Pancreas (tissue), 10 donors: ENCODE measurements around the gene GPD1. TPM values are rescaled to one million over a fixed set of nuclear protein-coding genes. Genes with fewer than 3 reads are reported as not detected.

Experiments
- ATAC-seq, 4 donors: fragments of 200-7000 bp; cut with Tn5 transposase; one replicate each; pipeline versions ENCODE4 v1.8.0 to v1.9.1; 2020; ENCODE audit warnings: mild to moderate bottlenecking in 4 of 4, moderate library complexity in 4 of 4
- DNase-seq, 6 donors: peaks; one replicate each; pipeline ENCODE4 v3.0.0-alpha.2; 2020
- FAIRE-seq: peaks from 2 replicates; lab custom pipeline; 2012; peaks lifted over from hg19 to GRCh38; lab: Jason Lieb, UNC
- H3K27ac ChIP-seq, 4 donors: fragments of 200-600 bp; sonication (generic); 1 replicate in 3 of 4; 2 replicates in 1 of 4; pipeline versions ENCODE4 v1.5.0 to v1.8.0; 2020
- H3K27me3 ChIP-seq, 4 donors: fragments of 200-600 bp; one replicate each; pipeline ENCODE4 v1.8.0; 2021
- H3K36me3 ChIP-seq, 3 donors: fragments of 200-600 bp; sonication (generic) in 1 of 3; one replicate each; pipeline versions ENCODE4 v1.5.0 to v1.8.0; 2020 to 2021
- H3K4me1 ChIP-seq, 3 donors: fragments of 200-600 bp; one replicate each; pipeline ENCODE4 v1.8.0; 2021
- H3K4me3 ChIP-seq, 4 donors: fragments of 200-600 bp; sonication (generic) in 2 of 4; one replicate each; pipeline versions ENCODE4 v1.5.0 to v1.8.0; 2020 to 2021
- H3K9me3 ChIP-seq, 4 donors: fragments of 200-600 bp; one replicate each; pipeline ENCODE4 v1.8.0; 2021
- CTCF ChIP-seq, 4 donors: fragments of 200-600 bp; sonication (generic) in 3 of 4; IDR thresholded peaks; one replicate each; pipeline versions ENCODE4 v1.5.0 to v1.8.0; 2021; ENCODE audit warnings: antibody characterized with exemption in 4 of 4
- intact Hi-C, 3 donors: fragments of 100-400 bp; cut with DNase I; formaldehyde crosslinking; loops; one replicate each; pipeline versions ENCODE4 v1.11.1 to v1.14.2; 2022
- polyA plus RNA-seq, 2 donors: library from polyadenylated mRNA; stranded (reverse); fragments of 200-250 nt; gene quantifications; one replicate each; pipeline ENCODE4 v1.2.3, GENCODE V29; 2013
- total RNA-seq, 6 donors: library from RNA; stranded (reverse); fragmentation: NEBNext Ultra II Directional in 4 of 6; extraction: Animal tissue kit (Norgen Biotek cat#: 25700) in 4 of 6; gene quantifications; one replicate each; pipeline versions ENCODE4 v1.2.1 to v1.2.4, GENCODE V29; 2021 to 2023
- donor health status: healthy with polysubstance abuse.
- donor health status: DM: no; HTN: no; CAD: no; lungs with moderate emphysema.
- donor health status: DM: no; HTN: no; CAD: no.
- donor health status: control.
- donor health status: control.
- donor health status: Bipolar disorder and iron deficiency.
- donor health status: DM: yes; HTN: yes; CAD: no.
- donor health status: DM: no; HTN: no; CAD: no.
- donor health status: DM: no; HTN: no; CAD: no.
- donor health status: DM: yes; HTN: yes; CAD: no.

The GPD1 gene
- total and polyA plus RNA-seq, 8 donors = 0.75 to 14.2 (median 3.6) TPM

- Histone ChIP-seq H3K27ac (no peak overlapping the region), H3K36me3 (no peaks in the 10 kb centered on the region), H3K9me3 (no peaks in the 10 kb centered on the region), H3K27me3 (no peaks in the 10 kb centered on the region), H3K4me3 (no peak overlapping the region), H3K4me1 (no peaks in the 10 kb centered on the region)
- intact Hi-C loops = no loop called here
- TF ChIP-seq CTCF (IDR thresholded peaks at IDR 0.05) = no peak
- DNase-seq (no peak), ATAC-seq (no peak), FAIRE-seq (no peak)
Observed at GRCh38 chr12:50160643-50161042, 56.8 kb downstream of the GPD1 start.

Other genes with a start within 250 kb of the GPD1 start
- 1 to 10 TPM in 1 of 6 donors, under 1 TPM in 5; 0.14 to 2.1 (median 0.27) TPM for gene FAIM2, start 200.1 kb upstream of the GPD1 start, total RNA-seq
- gene FAIM2, start 200.1 kb upstream of the GPD1 start, polyA plus RNA-seq = 1 to 10 TPM in 1 of 2 donors, under 1 TPM in 1; 0.84 to 1.5 TPM
- gene AQP2, start 153.3 kb upstream of the GPD1 start, total RNA-seq = under 1 TPM in 2 of 6 donors, not detected in 4; 0.06 to 0.12 TPM
- gene AQP2, start 153.3 kb upstream of the GPD1 start, polyA plus RNA-seq = under 1 TPM in 1 of 2 donors, not detected in 1; 0.31 TPM
- 1 to 10 TPM in 2 of 6 donors, under 1 TPM in 4; 0.41 to 2.6 (median 0.91) TPM for gene AQP5, start 142.1 kb upstream of the GPD1 start, total RNA-seq
- gene AQP5, start 142.1 kb upstream of the GPD1 start, polyA plus RNA-seq = 1 to 10 TPM; 2.5 to 2.8 TPM
- gene AQP6, start 131.1 kb upstream of the GPD1 start, total RNA-seq = under 1 TPM in 2 of 6 donors, not detected in 4; 0.06 to 0.09 TPM
- gene AQP6, start 131.1 kb upstream of the GPD1 start, polyA plus RNA-seq = under 1 TPM; 0.19 to 0.31 TPM
- 1 to 10 TPM; 1.1 to 6.3 (median 2.8) TPM for gene RACGAP1, start 78.5 kb upstream of the GPD1 start, total RNA-seq
- gene RACGAP1, start 78.5 kb upstream of the GPD1 start, polyA plus RNA-seq = 1 to 10 TPM in 1 of 2 donors, under 1 TPM in 1; 0.72 to 1.9 TPM
- gene ASIC1, start 46.4 kb upstream of the GPD1 start, total RNA-seq = 1 to 10 TPM in 1 of 6 donors, under 1 TPM in 5; 0.14 to 1.0 (median 0.55) TPM
- 1 to 10 TPM in 1 of 2 donors, under 1 TPM in 1; 0.38 to 1.0 TPM for gene ASIC1, start 46.4 kb upstream of the GPD1 start, polyA plus RNA-seq
- 10 to 100 TPM; 13.7 to 22.8 (median 15.4) TPM for gene SMARCD1, start 18.7 kb upstream of the GPD1 start, total RNA-seq
- 10 to 100 TPM; 12.5 to 22.6 TPM for gene SMARCD1, start 18.7 kb upstream of the GPD1 start, polyA plus RNA-seq
- gene COX14, start 8.2 kb downstream of the GPD1 start, total RNA-seq = 10 to 100 TPM; 16.8 to 29.3 (median 20.9) TPM
- gene COX14, start 8.2 kb downstream of the GPD1 start, polyA plus RNA-seq = 10 to 100 TPM; 36.5 to 62.0 TPM
- 10 to 100 TPM; 12.9 to 22.8 (median 15.6) TPM for gene CERS5, start 63.4 kb downstream of the GPD1 start, total RNA-seq
- gene CERS5, start 63.4 kb downstream of the GPD1 start, polyA plus RNA-seq = 10 to 100 TPM; 48.0 to 84.3 TPM
- 10 to 100 TPM; 17.6 to 50.3 (median 27.2) TPM for gene LIMA1, start 179.5 kb downstream of the GPD1 start, total RNA-seq
- gene LIMA1, start 179.5 kb downstream of the GPD1 start, polyA plus RNA-seq = 10 to 100 TPM; 19.8 to 24.1 TPM